ENCODE results near the gene STK4. TPM values are rescaled to one million over a fixed set of nuclear protein-coding genes. Genes with fewer than 3 reads are reported as not detected.

Gene STK4
- total RNA-seq, 2 experiments from 2014 or later: 110 to 116 TPM

- no peaks in the 10 kb centered on the region for H3K9me3 Mint-ChIP-seq
- no peaks in the 10 kb centered on the region for H3K4me1 Mint-ChIP-seq (ENCODE audit: low read depth)
- H3K27me3 Mint-ChIP-seq (ENCODE audit: low read depth): peaks cover 15% of the 10 kb centered on the region
- CTCF ChIA-PET: no interaction called here
- no peak for DNase-seq
- no peak overlapping the region for H3K4me3 Mint-ChIP-seq
- no peak overlapping the region for H3K27ac Mint-ChIP-seq
- no peaks in the 10 kb centered on the region for H3K36me3 Mint-ChIP-seq (ENCODE audit: low read depth)
- intact Hi-C loops (cut with micrococcal nuclease): no loop called here
Measured at GRCh38 chr20:45128099-45128498, 161.8 kb downstream of the STK4 start.

Other genes with a start within 250 kb of the STK4 start
- gene KCNK15, start 220.6 kb upstream of the STK4 start, total RNA-seq: 1 to 10 TPM in 1 of 2 experiments, under 1 TPM in 1; 0.96 to 1.0 TPM
- gene RIMS4, start 156.0 kb upstream of the STK4 start, total RNA-seq: under 1 TPM; 0.07 TPM
- gene YWHAB, start 80.8 kb upstream of the STK4 start, total RNA-seq: 100 to 1,000 TPM; 245 to 260 TPM
- 10 to 100 TPM; 71.0 to 72.8 TPM for gene PABPC1L, start 56.5 kb upstream of the STK4 start, total RNA-seq
- 10 to 100 TPM; 44.0 to 45.9 TPM for gene TOMM34, start 6.1 kb upstream of the STK4 start, total RNA-seq
- gene KCNS1, start 134.6 kb downstream of the STK4 start, total RNA-seq: under 1 TPM; 0.40 to 0.48 TPM
- gene WFDC5, start 148.7 kb downstream of the STK4 start, total RNA-seq: not detected
- gene WFDC12, start 158.0 kb downstream of the STK4 start, total RNA-seq: not detected
- gene PI3, start 208.4 kb downstream of the STK4 start, total RNA-seq: not detected
- gene SEMG1, start 240.5 kb downstream of the STK4 start, total RNA-seq: not detected

All from activated naive CD4-positive, alpha-beta T cell treated with anti-CD3 and anti-CD28 coated beads for 36 hours (primary cell).